22Rv1 (cell line): ENCODE data around the gene IFITM10.

Experiments
- H3K27ac ChIP-seq: fragments of 450-650 bp; 2 replicates; pipeline ENCODE4 v1.5.1; 2017
- ZFX ChIP-seq: fragments of 450-650 bp; IDR thresholded peaks from 2 replicates; pipeline ENCODE4 v1.6.1; 2017; ENCODE audit warnings: antibody characterized with exemption, borderline replicate concordance
- TF ChIP-seq, protein P1 (sequence below): fragments of 450-650 bp; IDR thresholded peaks from 2 replicates; pipeline ENCODE4 v1.5.1; 2017; ENCODE audit warnings: mild to moderate bottlenecking

The IFITM10 gene

DNA sequence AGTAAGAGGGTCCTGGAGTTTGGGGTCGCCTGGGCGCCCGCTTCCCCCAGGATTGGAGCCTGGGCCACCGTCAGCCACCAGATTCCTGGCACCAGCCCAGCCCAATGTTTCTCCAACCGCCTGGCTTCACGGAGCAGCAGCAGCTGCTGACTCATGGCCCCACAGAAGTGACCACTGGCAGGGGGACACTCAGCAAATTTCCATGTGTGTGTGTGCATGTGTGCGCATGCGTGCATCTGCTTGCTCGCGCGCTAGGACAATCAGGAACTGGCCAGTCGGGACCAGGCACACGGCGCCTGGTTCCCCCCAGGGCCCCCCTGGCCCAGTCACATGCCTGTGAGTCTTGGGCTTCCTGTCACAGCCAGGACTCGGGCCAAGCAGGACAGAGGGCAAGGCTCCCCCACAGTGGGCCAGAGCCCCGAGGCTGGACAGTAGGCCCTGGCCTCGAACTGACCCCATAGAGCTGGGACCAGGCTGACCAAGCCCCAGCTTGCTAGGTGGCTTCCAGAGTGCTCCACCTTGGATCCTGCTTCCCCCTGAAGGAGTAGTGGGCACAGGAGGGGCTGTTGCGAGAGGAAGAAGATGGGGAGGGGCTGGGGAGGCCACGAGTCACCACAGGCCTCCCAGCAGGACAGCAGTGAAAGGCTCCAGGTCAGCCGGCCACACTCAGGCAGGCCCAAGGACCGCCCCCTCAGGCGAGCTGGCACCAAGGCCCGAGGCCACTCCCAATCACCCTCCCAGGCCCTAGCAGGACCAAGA is 10.1 kb upstream of the IFITM10 start:
- H3K27ac ChIP-seq, result no peak overlapping the region
- TF ChIP-seq ZFX, result no peak

DNA sequence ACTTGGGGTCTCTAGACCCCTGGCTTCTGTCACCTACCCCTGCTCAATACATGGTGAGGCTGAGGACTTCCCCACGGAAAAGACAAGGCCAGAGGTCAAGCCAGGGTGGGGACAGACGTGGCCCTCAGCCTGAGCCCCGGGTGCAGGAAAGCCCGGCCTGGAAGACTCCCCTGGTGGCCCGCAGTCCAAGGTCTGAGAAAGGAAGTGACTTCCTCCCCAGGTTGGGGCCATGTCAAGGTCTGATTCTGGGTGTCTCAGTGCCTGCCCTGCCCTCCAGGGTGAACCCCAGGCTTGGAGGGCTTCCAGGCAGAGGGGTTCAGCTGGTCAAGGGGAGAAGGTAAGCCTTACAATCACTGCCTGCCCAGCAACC is 9.4 kb upstream of the IFITM10 start:
- TF ChIP-seq, protein P1, sequence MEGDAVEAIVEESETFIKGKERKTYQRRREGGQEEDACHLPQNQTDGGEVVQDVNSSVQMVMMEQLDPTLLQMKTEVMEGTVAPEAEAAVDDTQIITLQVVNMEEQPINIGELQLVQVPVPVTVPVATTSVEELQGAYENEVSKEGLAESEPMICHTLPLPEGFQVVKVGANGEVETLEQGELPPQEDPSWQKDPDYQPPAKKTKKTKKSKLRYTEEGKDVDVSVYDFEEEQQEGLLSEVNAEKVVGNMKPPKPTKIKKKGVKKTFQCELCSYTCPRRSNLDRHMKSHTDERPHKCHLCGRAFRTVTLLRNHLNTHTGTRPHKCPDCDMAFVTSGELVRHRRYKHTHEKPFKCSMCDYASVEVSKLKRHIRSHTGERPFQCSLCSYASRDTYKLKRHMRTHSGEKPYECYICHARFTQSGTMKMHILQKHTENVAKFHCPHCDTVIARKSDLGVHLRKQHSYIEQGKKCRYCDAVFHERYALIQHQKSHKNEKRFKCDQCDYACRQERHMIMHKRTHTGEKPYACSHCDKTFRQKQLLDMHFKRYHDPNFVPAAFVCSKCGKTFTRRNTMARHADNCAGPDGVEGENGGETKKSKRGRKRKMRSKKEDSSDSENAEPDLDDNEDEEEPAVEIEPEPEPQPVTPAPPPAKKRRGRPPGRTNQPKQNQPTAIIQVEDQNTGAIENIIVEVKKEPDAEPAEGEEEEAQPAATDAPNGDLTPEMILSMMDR, result no peak
- no peak for TF ChIP-seq ZFX
- no peak overlapping the region for H3K27ac ChIP-seq

DNA sequence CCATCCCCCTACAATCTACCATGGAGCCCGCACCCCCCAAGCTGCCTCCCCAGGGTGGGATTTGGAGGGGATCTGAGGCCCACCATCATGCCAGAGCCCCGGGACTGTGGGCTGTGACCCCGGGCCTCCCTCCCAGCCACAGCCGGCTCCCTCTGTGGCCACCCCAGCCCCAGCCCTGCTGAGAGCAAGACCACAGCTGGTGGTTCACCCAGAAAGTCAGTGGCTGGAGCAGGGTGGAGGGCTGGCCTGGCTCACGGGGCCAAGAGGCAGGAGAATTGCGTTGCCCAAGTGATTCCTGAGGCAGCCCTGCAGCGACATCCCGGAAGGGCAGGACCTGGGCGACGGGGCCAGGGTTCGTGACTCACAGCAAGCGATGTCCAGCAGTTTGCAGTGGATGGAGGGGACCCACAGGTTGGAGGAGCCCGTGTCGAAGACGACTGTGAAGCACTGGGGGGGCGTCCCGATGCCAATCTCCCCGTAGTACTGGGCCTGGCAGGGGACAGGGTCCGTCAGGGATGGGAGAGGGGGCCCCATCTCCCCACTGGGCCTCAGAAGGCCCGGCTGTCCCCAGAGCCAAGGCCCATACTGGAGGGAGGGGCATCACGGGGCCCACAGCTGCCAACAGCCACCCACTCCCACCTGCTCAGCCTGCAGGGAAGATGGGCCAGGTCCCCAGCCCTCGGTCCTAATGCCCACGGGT is 8.9 kb upstream of the IFITM10 start:
- TF ChIP-seq, protein P1, result no peak
- no peak for TF ChIP-seq ZFX
- H3K27ac ChIP-seq, result no peak overlapping the region

DNA sequence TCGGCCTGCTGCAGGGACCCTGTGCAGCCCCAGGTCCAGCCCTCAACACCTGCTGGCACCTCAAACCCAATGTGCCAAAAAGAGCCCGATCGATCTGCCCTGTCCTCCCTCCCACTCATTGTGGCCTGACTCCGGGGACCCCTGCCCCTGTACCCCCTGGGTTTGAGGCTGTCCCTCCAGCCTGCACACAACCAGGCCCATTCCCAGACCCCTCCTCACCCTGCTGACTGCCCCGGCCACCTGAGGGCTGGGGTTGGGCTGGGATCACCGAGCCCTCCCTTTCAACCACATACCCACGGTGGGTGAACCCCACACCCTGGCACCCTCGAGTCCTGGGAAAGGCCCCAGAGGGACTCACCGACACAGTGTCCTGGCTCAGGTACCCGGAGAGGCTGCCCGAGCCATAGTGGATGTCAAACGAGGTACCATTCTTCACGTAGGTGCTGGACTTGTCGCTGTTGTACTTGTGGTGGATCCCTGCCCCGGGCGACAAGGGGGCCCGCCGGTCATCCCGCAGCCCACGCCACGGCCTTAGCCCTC is 8.3 kb upstream of the IFITM10 start:
- H3K27ac ChIP-seq, result no peak overlapping the region
- TF ChIP-seq ZFX, result no peak
- TF ChIP-seq, protein P1, result no peak

DNA sequence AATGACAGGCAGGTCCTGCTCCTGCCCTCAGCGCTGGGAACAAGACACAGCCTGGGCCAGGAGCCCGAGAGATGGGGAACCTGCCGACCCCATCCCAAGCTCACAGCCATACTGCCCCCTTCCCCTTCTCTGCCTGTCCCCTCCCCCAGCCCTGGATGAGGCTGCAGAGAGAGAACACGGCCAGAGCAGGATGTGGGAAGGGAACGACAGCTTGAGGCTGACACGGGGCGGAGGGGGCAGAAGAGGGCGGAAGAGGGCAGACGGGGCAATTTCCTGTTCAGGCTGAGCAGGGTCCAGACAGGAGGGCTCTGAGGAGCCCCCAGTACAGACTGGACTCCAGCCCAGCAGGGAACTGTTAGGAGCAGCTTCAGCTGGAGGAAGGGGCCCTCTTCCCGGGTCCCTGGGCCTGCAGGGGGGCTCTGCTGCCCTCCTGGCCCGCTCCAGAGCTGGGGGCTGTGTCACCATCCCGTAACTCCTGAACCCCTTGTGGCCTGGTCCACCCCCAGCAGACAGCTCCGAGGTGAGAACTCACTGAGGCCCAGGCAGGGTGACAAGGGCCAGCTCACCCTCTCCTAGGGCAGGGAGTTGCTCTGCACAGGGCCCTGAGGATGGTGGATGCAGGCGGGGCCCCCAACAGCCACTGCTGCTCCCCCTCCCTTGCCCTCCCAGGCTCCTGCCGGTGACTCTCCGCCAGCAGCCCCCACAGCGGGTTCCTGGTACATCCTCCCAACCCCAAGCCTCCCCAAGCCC is 7.6 kb upstream of the IFITM10 start:
- no peak for TF ChIP-seq ZFX
- TF ChIP-seq, protein P1, result no peak
- no peak overlapping the region for H3K27ac ChIP-seq

DNA sequence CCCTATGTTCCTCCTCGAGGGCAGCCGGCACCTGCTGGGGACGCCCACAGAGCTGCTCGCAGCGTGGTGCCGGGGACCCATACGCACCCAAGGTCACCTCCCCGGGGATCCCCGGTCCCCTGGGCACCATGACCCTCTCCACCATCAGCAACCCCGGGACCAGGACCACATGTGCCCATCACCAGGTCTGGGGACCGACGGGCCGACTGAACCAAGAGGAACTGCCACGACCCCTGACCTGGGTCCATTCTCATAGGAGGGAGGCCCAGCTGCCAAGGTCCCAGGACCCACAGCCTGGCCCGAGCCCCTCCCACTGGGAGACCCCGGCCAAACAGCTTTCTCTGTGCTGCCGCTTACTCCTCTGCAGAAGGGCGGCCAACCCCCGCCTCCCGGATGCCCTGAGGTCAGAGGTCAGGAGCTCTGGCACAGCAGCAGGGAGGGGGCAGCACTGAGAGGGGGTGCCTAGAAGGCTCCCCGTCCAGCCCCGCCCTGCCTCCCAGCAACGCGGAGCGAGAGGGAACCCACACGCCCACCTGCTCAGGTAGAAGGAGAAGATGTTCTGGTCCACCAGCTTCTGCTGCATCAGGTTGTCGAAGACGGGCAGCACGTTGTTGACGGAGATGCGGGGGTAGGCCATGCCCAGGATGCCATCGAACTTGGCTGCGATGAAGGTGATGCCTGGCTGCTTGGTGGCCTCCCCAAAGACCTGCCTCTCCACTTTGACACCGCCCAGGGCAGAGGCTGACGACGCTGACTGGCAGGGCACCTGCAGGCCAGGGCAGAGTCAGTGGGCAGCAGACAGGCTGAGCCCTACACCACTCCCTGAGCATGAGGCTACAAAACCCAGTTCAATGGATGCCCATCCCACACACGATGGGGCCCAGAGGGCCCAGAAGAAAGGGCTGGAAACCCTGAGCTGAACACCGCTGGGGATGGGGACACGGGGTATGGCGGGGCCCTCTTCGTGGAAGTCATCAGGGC is 6.7 kb upstream of the IFITM10 start:
- H3K27ac ChIP-seq, result no peak overlapping the region
- TF ChIP-seq ZFX, result no peak

DNA sequence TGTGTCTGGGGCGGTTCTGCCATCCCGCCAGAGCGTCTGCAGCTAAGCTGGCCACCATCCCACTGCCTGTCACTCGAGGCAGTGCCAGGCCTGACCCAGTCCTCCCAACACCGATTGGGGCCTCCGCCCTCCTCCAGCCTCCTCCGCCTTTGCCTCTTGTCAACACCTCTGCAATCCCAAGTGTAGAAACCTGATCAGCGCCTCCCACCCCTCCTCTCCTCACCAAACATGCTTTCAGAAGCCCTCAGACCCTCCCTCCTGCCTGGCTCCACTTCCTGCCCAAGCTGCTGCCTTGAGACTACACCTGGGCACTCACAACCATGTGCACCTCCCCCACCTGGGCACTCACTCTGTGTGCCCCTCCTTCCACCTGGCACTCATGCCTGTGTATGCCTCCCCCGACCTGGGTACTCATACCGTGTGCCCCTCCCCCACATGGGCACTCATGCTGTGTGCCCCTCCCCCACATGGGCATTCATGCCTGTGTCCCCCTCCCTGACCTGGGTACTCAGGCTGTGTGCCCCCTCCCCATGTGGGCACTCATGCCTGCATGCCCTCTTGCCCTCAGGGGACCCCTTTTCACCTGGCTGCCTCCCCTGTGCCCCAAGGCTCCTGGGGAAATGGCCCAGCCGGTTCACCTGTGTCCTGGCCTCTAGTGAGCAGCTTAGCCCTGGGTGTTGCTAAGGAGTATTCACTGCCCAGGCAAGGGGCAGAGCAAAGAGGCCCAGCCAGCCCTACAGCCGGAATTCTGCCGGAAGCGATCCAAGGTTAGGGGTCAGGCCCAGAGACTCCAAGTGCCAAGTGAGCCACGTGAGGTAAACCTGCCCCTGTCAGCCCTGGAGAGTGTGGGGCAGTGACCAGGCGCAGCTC is 5.5 kb upstream of the IFITM10 start:
- H3K27ac ChIP-seq, result no peak overlapping the region
- TF ChIP-seq, protein P1, result no peak
- TF ChIP-seq ZFX, result no peak
